HG03520 (cell line): ENCODE measurements around the gene NKD2.
"Not testable (repeated sequence)": the region's sequence is repeated elsewhere in the genome, so short reads cannot be mapped to it uniquely, and the experiment has no call there.

ENCODE experiments used
- ATAC-seq: cut with Tn5 transposase; IDR thresholded peaks from one replicate; pipeline ENCODE4 v1.9.1; 2021; ENCODE audit warnings: mild to moderate bottlenecking, moderate library complexity; ENCODE audit not compliant: unreplicated experiment

The NKD2 gene

DNA sequence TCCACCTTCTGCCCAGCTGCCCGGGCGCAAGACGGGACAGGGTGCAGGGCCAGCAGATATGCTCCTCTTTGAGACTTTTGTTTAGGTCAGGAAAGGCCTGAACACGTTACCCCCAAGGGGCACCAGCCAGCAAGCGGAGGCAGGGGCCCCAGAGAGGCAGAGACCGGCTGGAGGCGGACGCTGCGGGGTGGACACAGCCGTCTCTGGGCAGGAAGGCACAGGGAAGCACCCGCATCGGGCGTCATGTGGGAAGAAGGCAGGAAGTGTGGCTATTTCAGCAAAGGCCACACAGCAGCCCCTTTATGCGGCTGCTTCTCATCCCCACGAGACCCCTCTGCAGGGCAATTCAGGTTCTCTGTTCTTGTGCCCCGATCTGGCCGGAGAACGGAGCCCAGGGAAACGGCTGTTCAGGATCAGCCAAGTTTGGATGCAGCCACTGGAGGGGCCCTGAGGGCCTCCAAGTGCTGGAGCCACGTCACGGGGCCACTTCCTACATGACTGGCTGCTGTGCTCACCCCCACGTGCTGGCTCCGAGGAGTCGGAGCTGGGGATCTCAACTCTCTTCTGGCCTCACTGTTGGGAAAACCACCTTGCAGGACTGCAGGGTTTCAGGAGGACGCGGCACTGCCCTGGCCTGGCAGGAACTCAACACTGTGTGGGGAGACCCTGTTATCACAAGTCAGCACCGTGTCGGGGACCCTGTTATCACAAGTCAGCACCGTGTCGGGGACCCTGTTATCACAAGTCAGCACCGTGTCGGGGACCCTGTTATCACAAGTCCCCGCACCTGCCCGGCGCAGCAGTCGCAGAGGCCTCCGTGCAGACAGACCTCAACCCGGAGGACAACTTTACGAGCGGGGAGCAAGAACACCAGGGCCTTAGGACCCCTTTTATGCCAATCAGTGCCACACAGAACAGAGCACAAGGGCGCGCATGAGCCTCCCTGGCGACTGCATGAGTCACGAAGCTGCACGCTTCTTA, 58.8 kb downstream of the NKD2 start:
- ATAC-seq: no peak

DNA sequence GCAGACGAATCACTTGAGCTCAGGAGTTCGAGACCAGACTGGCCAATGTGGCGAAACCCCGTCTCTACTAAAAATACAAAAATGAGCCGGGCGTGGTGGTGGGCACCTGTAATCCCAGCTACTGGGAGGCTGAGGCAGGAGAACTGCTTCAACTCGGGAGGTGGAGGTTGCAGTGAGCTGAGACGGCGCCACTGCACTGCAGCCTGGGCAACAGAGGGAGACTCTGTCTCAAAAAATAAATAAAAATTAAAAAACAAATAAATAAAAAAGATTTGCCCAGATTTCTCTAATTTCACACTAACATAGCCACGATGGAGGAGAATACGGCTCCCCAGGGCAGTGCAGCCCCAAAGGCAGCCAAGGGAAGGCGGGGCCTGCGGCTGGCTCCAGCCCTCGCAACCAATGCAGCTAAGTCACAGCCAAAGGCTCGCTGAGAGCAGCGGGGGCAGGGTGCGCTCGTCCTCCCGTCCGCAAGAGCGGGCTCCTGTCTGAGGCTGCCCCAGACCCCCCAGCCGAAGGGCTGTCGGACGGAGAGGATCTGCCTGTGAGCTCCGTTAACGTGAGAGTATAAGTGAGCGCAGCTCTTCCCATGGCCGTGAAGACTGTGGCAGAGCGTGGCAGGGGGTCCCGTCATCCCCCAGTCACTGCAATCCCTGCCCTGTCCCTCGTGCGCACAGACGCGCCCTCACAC, 59.7 kb downstream of the NKD2 start:
- no peak for ATAC-seq

DNA sequence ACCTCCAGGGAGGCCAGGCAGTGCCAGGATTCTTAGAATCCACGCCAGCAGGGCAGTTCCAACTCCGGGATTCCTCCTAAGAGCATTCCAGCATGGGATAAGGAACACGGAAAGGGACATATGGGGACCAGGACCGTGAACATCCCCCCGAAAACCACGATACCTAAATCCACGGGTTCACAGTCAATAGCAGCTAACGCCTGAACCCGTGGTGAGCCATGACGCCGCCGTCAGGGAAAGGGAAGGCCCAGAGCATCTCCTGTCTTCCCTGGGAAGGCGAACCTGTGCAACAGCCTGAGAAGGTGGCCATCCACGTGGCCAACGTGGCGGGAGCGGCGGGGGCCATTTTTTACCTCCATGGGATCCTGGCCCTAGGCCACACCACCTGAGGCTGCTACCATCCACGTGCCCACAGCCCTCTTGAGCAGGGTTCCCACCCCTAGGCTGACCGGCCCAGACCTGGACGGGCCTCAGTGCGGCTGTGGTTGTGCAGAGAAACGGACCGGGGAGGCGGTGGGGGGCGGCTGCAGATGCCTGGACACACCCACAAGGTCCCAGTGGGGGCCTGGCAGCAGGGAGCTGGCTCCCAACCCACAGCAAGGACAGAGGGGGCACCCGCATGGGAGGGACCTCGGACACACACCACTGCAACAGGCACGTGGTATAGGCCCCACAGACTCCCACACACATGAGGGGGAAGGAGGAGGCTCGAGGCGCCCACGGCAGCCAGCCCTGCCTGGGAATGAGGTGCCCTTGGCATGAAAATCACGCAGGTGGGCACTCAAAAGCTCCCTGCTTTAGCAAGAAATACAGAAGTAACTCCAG, 60.5 kb downstream of the NKD2 start:
- no peak for ATAC-seq

DNA sequence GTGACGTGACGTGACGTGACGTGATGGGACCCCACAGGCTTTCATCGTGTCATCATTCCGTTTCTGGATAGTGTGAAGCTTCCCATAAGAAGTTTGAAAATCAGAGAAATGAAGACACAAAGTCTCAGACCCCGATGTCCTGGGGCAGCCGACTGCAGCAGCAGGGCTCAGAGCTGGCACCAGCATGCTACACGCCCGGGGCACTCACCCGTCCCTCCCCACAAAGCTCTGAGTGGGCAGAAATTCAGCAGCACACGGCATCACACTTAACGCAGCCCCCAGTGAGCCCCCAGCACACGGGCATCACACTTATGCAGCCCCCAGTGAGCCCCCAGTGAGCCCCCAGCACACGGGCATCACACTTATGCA, 61.1 kb downstream of the NKD2 start:
- no peak for ATAC-seq

DNA sequence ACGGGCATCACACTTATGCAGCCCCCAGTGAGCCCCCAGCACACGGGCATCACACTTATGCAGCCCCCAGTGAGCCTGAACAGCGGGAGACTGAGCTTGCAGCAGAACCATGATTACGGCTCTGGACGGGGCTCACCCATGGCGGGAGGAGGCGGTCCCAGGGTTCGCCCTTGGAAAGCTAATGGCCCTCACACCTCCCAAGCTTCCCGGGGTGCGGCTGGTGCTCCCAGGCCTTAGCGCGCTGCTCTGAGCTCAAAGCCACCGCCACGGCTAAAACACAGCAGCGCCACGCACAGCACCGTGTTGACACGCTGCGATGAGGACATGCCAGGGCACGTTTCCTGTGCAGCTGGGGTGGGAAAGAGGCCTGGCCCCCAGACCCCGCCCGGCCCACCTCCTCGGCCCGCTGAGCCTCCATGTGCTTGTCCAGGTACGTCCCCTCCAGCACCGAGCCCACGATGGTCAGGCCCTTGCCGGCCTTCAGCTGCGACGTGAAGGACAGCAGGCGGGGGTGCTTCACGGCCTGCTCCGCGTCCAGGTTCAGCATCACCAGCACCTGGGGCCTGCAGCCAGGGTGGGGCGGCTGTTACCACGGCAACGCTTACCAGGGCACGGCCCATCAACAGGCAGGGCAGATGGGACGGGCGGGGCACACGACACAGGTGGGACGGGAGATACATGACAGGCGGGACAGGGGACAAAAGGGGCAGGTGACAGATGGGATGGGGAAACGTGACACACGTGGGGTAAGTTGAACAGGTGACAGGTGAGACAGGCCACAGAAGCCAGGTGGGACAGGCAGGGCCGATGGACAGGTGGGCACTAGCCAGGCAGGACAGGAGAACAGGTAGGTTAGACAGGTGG, 64.9 kb downstream of the NKD2 start:
- no peak for ATAC-seq

DNA sequence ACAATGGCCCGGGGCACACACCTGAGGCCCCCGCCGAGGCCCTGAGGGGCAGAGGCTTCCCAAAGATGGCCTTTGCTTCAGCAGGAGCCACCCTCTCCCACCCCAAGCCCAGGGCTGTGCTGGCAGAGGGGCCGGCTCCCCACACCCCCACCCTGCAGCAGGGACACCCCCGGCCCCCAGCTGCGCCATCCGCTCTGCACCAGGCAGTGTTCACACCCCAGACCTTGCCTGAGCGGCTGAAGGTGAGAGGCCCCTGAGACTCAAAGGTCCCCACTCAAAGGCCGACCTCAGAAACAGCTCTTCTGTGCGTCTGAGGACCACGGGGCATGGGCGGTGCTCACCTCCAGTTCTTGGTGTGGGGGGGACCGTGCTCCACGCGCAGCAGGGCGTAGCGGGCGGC, 65.6 kb downstream of the NKD2 start:
- ATAC-seq: no peak

DNA sequence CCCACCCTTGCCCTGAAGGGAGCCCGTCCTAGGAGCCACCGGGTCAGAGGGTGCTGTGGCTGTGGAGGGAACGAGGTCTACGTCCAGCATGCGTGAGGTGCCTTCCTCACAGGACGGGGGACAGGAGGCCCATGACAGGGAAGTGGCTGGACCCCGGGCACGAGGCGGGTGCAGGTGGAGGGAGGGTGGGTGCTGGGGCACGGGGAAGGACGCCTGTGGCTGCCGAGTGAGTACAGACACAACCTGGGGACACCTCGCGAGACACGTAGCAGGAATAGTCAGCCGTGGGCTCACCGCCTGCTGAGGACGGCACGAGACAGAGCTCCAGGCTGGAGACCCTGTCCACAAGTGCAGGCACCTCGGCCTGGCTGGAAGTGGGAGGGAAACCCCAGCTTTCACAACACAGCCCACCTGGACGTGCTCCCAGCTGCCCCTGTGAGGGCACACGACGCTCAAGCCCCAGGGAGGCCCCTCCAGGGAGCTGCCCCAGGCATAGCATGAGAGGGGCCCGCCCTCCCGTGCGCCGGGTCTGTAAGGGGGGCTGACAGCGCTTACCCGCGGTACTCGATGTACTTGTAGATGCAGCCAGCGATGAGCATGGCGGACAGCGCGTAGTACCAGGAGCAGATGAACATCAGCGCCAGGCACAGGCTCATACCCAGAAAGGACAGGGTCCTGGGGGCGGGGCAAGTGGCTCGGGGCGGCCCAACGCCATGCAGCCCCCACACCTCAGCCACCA, 66.4 kb downstream of the NKD2 start:
- ATAC-seq: no peak

DNA sequence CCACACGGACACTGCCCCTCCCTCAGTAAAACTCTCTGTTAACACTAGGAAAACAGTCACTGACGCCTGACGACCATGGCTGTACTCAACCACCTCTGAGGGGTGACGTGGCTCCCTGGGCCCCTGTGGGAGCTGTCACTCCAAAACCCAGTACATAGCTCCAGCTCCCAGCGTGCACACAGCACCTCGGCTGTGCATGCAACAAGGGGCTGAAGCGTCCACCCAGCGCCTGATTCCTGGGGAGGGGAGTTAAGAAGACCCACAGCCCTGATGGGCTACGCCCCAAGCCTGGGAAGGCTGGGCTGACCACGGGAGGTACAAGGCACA, 66.9 kb downstream of the NKD2 start:
- no peak for ATAC-seq

DNA sequence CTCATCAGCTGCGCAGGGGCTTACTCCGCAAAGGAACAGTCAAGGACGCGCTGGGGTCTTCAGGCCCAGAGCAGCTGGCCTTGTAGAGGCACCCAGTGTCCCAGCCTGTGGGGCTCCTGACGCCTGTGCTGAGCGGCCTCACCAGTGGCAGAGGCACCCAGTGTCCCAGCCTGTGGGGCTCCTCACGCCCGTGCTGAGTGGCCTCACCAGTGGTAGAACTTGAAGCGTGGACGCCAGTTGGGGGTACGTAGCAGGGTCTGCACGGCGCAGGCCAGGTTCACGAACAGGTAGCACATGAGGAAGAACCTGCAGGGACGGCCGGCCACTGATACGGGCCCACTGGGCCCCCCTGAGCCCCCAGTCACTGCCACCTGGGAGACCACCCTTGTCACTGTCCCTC, 67.3 kb downstream of the NKD2 start:
- no peak for ATAC-seq

DNA sequence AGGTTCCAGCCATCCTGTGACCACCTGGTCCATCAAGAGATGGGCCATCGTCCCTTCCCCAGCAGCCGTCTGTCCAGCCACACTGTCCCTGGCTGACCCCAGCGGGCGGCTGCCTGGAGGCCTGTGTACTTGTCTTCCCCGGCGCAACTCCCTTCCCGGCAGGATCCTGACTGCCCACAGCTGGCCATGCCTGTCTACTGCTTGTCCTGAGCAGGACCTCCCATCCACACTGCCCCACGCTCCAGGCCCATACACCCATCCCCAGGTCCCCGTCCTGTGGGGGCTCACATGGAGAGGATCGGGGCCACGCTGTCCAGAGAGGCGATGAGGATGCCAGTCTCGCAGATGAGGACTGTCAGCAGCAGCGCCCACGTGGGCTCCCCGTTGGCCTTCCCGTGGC, 67.8 kb downstream of the NKD2 start:
- no peak for ATAC-seq

DNA sequence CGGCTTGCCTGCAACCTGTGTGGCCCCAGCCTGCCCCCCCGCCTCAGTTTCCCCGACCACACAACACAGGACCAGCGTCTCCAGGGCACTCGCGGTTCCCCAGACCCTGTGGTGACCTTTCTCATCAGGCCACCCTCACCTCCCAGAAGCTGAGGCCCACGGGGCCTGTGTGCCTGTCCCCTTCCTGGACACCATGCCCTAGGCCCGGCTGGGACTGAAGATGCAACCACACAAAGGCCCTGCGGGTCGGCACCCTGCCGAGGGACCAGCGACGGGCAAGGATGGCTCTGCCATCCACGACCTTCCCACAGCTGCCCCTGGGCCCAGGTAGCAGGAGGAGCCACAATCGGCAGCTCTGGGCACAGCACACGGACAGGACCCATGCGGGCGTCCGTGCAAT, 68.4 kb downstream of the NKD2 start:
- no peak for ATAC-seq

DNA sequence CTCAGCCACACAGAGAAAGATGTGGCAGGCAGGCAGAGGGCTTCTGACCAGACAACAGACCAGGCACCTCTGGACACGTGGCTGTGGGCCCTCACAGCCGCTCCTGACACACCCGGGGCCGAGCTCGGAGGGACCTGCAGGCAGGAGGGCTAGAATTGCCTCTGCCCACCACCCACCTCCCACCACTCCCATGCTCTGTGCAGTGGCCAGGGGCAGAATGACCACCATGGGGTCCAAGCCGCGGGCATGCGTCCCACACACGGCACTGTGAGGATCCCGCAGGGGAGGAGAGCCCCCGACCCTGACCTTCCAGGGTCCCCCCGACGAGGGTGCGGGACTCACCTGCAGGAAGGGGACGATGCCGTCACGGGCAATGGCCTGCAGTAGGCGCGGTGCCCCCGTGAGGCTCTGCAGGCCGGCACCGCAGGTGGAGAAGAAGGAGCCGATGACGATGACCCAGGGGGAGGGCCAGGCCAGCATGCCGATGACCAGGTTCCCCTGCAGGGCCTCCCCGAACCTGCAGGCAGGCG, 69.0 kb downstream of the NKD2 start:
- ATAC-seq: no peak

DNA sequence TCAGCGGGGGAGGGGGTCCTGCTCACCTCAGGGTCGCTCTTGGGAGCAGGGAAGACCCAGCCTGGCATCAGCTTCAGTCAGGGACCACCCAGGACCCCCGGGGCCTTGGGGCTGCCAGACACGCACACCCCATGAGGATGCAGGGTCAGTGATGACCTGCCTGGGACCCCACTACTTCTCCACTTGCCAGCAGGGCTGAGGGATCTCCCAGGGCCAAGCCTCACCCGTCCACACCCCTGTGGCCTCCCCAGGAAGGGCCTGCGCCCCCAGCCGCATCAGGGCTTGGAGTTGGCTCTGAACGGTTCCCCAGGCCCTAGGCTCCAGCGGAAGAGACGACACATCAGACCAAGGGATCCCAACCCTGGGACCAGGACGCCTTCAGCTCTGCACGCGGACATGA, 69.6 kb downstream of the NKD2 start:
- no peak for ATAC-seq

DNA sequence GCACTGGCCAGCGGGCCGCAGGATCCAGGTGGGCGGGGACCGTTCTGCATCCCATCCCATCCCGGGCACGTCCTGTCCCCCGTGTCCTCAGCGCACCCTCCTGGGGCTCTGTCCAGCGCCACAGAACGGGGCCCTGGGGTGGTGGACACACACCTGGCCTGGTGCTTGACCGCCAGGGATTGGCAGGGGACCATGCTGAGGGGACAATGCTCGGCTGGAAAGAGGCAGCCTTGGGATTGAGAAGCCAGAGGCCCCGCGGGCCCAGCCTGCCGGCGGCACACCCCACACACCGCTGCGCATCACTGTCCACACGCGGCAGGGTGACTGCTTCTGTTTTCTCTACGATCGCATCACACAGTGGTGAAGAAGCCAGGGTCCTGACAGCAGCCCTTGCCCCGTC, 70.2 kb downstream of the NKD2 start:
- ATAC-seq: no peak

DNA sequence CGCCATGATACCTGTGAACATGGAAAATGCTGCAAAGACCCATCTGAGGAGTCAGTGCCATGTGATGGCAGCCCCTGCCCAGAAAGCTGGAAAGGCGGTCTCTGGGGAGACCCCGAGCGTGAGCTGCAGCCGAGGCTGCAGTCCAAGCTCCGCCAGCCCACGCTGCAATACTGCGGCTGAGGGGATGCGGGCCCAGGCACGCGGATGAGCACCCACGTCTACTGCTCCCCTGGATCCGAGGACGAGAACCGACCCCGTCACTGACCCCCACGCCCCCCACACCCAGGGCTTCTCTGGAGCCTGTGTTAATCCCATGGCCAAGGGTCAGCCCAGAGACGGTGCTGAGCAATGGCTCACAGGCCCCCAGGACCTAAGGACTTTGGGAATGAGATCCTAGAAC, 70.9 kb downstream of the NKD2 start:
- ATAC-seq: no peak

DNA sequence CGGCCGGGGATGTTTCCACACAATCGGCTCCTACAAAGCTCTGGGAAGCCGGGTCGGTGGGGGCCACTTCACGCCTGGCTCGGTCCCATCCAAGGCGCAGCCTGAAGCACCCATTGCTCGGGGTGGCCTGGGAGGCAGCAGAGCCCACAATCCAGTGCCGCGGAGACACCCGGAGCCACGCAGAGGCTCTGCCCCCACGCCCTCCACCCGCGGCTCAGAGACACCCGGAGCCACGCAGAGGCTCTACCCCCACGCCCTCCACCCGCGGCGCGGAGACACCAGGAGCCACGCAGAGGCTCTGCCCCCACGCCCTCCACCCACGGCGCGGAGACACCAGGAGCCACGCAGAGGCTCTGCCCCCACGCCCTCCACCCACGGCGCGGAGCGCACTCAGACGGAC, 71.4 kb downstream of the NKD2 start:
- no peak for ATAC-seq

DNA sequence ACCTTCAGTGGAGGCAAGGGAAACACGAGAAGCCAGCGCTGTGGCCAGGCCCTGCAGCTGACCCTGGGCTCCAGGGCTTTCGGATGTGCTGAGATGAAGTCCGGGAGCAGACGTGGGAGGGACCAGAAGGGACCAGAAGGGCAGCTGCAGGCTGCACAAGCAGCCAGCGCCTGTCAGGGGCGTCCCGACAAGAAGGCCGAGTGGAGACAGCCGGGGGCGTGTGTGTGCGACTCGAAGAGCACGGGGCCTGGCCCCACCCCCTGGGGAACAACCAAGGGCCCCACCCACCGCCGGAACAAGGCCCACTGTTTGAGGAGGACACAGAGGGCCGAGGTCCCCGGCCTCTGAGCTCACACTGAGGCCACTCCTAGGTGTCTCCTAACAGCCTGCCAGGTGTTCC, 71.8 kb downstream of the NKD2 start:
- ATAC-seq: no peak

DNA sequence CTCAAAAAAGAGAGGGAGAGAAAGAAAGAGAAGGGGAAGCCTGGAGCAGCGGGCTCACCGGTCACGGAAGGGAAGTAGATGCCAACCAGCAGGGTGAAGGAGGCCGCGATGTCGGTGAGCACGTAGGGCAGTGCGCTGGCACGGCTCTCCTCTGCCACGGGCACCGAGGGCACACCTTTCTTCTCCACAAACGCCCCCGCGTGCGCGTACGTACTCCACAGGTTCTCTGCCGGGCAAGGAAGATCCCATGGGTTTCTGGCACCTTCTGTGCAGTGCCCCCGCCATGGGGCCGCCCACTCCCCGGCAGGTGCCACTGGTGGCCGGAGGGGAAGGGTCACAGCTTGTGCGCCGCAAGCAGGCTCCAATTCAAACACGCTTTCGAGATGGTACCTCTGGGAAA, 72.9 kb downstream of the NKD2 start:
- ATAC-seq: no peak

DNA sequence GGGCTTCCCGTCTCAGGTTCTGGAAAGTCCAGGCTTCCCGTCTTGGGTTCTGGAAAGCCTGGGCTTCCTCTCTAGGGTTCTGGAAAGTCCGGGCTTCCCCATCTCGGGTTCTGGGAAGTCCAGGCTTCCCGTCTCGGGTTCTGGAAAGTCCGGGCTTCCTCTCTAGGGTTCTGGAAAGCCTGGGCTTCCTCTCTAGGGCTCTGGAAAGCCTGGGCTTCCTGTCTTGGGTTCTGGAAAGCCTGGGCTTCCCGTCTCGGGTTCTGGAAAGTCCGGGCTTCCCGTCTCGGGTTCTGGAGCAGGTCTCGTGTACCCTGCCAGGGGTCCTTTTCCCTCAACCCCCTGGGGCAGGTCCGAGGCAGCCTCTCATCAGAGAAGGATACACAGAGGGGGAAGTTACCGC, 74.4 kb downstream of the NKD2 start:
- ATAC-seq: not testable (repeated sequence)
